RWPE2 (cell line): ENCODE data around the gene SKI.
"Not testable (repeated sequence)": the region's sequence is repeated elsewhere in the genome, so short reads cannot be mapped to it uniquely, and the experiment has no call there.

Experiments
- ATAC-seq: fragments of 200-7000 bp; cut with Tn5 transposase; 3 replicates; pipeline ENCODE4 v1.9.1; 2021; ENCODE audit warnings: low read depth
- DNase-seq: peaks from one replicate; pipeline ENCODE4 v3.0.0-alpha.2; 2020; ENCODE audit warnings: low spot score
- H3K27ac ChIP-seq: fragments of 450-650 bp; 2 replicates; pipeline ENCODE4 v1.5.1; 2017; ENCODE audit warnings: mild to moderate bottlenecking; ENCODE audit not compliant: poor library complexity, severe bottlenecking
- H3K27me3 ChIP-seq: fragments of 250-450 bp; sonication (Bioruptor Pico); 2 replicates; pipeline ENCODE4 v1.5.1; 2021; ENCODE audit warnings: mild to moderate bottlenecking, moderate library complexity; ENCODE audit not compliant: insufficient read depth, poor library complexity, severe bottlenecking
- H3K36me3 ChIP-seq: fragments of 250-450 bp; sonication (Bioruptor Pico); 2 replicates; pipeline ENCODE4 v1.5.1; 2020; ENCODE audit warnings: low read depth, mild to moderate bottlenecking, moderate library complexity
- H3K4me1 ChIP-seq: fragments of 250-450 bp; sonication (Bioruptor Pico); 2 replicates; pipeline ENCODE4 v1.5.1; 2021; ENCODE audit warnings: mild to moderate bottlenecking, moderate library complexity; ENCODE audit not compliant: insufficient read depth, poor library complexity, severe bottlenecking
- H3K4me3 ChIP-seq: fragments of 250-450 bp; sonication (Bioruptor Pico); 2 replicates; pipeline ENCODE4 v1.5.1; 2021; ENCODE audit warnings: mild to moderate bottlenecking, moderate library complexity; ENCODE audit not compliant: severe bottlenecking
- H3K9me3 ChIP-seq: fragments of 250-450 bp; sonication (Bioruptor Pico); 2 replicates; pipeline ENCODE4 v1.5.1; 2021; ENCODE audit warnings: mild to moderate bottlenecking, moderate library complexity; ENCODE audit not compliant: severe bottlenecking
- TF ChIP-seq, protein P1 (sequence below): fragments of 450-650 bp; IDR thresholded peaks from one replicate; pipeline ENCODE4 v1.5.1; 2017; ENCODE audit warnings: mild to moderate bottlenecking, moderate library complexity; ENCODE audit not compliant: poor library complexity, severe bottlenecking

The SKI gene

DNA sequence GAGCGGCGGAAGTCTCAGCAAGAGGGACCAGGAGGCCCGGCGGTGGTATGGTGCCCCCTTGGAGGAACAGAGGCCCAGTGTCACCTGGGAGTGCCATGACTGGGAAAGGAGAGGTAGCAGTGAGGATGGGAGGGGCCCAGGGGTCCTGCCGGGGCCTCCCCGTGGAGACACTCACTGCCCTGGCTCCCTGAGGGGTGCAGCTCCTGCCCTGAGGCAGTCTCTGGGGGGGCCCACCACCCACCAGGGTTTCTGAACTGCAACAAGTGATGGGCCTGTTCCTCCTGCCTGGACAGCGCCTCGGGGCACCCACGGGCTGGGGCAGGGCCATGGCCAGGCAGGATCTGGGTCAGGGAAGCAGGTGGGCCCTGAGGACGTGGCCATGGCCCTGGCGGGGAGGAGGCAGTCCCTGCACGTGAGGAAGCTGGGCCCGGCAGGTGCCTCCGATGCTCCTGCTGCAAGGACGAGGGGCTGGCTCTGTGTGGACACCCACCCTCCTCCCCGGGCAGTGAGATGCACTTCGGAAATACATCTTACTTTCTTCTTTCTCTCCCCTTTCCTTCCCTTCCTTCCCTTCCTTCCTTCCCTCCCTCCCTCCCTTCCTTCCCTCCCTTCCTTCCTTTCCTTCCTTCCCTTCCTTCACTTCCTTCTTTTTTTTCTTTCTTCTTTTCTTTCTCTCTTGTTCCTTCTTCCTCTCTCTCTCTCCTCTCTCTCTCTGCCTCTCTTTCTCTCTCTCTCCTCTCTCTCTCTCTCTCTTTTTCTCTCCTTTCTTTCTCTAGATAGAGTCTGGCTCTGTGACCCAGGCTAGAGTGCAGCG lies 96.6 kb downstream of the SKI start:
- no peak for ATAC-seq
- no peak for DNase-seq
- Histone ChIP-seq H3K27me3 (no peaks in the 10 kb centered on the region), H3K36me3 (no peaks in the 10 kb centered on the region), H3K4me3 (no peak overlapping the region), H3K27ac (no peak overlapping the region), H3K4me1 (no peaks in the 10 kb centered on the region), H3K9me3 (no peaks in the 10 kb centered on the region)
- TF ChIP-seq, protein P1, sequence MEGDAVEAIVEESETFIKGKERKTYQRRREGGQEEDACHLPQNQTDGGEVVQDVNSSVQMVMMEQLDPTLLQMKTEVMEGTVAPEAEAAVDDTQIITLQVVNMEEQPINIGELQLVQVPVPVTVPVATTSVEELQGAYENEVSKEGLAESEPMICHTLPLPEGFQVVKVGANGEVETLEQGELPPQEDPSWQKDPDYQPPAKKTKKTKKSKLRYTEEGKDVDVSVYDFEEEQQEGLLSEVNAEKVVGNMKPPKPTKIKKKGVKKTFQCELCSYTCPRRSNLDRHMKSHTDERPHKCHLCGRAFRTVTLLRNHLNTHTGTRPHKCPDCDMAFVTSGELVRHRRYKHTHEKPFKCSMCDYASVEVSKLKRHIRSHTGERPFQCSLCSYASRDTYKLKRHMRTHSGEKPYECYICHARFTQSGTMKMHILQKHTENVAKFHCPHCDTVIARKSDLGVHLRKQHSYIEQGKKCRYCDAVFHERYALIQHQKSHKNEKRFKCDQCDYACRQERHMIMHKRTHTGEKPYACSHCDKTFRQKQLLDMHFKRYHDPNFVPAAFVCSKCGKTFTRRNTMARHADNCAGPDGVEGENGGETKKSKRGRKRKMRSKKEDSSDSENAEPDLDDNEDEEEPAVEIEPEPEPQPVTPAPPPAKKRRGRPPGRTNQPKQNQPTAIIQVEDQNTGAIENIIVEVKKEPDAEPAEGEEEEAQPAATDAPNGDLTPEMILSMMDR = no peak

DNA sequence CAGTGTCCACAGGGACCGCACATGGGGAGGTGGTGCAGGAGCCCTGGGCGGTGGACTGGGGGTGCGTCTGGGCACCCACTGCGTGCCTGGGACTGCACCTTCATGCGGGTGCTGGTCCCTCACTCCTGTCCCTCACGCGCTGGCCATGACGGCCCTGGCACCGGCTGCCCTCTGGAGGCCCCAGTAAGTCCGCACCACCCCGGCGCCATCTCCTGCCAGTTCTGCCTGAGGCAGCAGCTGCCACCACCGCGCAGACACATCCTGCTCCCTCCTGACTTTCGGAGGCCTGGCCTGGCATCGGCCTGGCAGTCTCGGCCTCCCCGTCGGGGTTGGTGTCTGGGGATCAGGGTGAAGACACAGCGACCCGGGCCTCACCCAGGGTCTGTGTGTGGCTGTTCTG lies 98.4 kb downstream of the SKI start:
- Histone ChIP-seq H3K27me3 (no peaks in the 10 kb centered on the region), H3K4me3 (no peak overlapping the region), H3K4me1 (no peaks in the 10 kb centered on the region), H3K36me3 (no peaks in the 10 kb centered on the region), H3K27ac (no peak overlapping the region), H3K9me3 (no peaks in the 10 kb centered on the region)
- ATAC-seq = no peak
- TF ChIP-seq, protein P1 = no peak
- no peak for DNase-seq

- not testable (repeated sequence) for H3K36me3 ChIP-seq, H3K4me1 ChIP-seq, H3K9me3 ChIP-seq, H3K27ac ChIP-seq, ATAC-seq, DNase-seq, H3K27me3 ChIP-seq, H3K4me3 ChIP-seq
Measured at GRCh38 chr1:2327162-2327561, 99.0 kb downstream of the SKI start.

- no peaks in the 10 kb centered on the region for H3K9me3 ChIP-seq
- TF ChIP-seq, protein P1 = no peak
- H3K36me3 ChIP-seq = no peaks in the 10 kb centered on the region
- H3K4me1 ChIP-seq = no peaks in the 10 kb centered on the region
- H3K27ac ChIP-seq = no peak overlapping the region
- no peaks in the 10 kb centered on the region for H3K27me3 ChIP-seq
- DNase-seq (no peak), ATAC-seq (no peak)
- no peak overlapping the region for H3K4me3 ChIP-seq
Measured at GRCh38 chr1:2327841-2328240, 99.7 kb downstream of the SKI start.

- DNase-seq (no peak), ATAC-seq (no peak)
- no peaks in the 10 kb centered on the region for H3K36me3 ChIP-seq
- TF ChIP-seq, protein P1 = no peak
- H3K9me3 ChIP-seq = no peaks in the 10 kb centered on the region
- H3K27me3 ChIP-seq = no peaks in the 10 kb centered on the region
- no peak overlapping the region for H3K27ac ChIP-seq
- no peak overlapping the region for H3K4me3 ChIP-seq
- H3K4me1 ChIP-seq = no peaks in the 10 kb centered on the region
Measured at GRCh38 chr1:2328676-2329455, 100.7 kb downstream of the SKI start.
